GM21528 (cell line): ENCODE measurements around the gene SMIM20.
A peak's percentile ranks its signal among the peaks of the same experiment; 100 is the strongest.
"Not testable (repeated sequence)": the region's sequence is repeated elsewhere in the genome, so short reads cannot be mapped to it uniquely, and the experiment has no call there.

ENCODE experiments used
- ATAC-seq: cut with Tn5 transposase; IDR thresholded peaks from one replicate; pipeline ENCODE4 v1.9.1; 2021; ENCODE audit warnings: mild to moderate bottlenecking, moderate library complexity; ENCODE audit not compliant: unreplicated experiment, low FRiP score

SMIM20 gene

DNA sequence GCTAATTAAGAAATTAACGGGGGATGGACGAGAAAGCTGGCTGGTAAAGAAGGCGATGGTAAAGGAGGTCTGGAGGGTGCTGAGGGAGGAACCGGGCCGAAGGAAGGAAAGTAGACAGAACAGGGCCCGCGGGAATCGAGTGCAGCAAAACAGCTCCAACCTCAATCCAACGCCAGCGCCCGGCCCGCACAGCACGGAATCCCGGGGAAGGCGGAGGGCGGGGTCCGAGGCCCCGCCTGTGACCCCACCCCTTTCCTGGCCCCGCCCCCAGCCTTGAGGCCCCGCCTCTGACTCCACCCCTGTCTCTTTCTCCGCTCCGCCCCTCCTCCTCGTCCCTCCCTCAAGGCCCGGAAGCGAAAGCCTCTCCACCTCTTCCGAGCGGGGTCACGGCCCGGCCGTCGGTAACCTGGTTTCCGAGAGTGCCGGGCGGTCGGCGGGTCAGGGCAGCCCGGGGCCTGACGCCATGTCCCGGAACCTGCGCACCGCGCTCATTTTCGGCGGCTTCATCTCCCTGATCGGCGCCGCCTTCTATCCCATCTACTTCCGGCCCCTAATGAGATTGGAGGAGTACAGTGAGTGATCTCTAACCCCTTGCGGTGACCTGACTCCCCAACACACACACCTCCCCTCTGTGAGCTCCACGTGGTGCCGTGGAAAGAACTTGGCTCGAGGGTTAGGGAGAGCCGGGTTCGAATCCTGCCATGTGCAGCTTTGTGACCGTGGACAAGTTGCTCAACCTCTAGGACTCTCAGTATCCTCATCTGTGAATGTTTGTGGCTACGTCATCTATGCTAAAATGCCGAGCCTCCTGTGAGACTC is at the start of gene SMIM20:
Gene SMIM20 (plus strand): TSS at position 370 of the 819 bp plus-strand sequence. CDS start 94 bp downstream, at position 464.
- ATAC-seq: peak; percentile 92

GRCh38 chr4:25865586-25865985 is 48.4 kb upstream of the SMIM20 start:
- no peak for ATAC-seq

- ATAC-seq: not testable (repeated sequence)
Measured at GRCh38 chr4:25866401-25866800, 47.6 kb upstream of the SMIM20 start.

- ATAC-seq: no peak
Measured at GRCh38 chr4:25867781-25868294, 46.2 kb upstream of the SMIM20 start.

DNA sequence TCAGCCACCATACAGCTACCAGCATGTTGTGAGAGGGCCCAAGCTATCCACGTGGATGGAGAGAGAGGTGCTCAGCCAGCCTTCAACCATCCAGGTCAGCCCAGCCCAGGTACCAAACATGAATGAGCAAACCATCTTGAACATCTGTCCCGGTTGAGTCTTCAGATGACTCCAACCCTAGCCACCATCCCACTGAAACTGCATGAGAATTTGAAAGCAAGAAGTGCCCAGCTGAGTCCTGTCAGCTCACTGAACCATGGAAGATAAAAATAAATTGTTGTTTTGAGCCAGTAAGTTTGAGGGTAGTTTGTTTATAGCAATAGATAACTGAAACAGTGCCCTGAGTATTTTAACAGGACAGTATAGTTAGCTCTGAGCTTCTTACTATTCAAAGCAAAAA is 43.9 kb upstream of the SMIM20 start:
- peak; percentile 59 for ATAC-seq

- ATAC-seq: no peak
Measured at GRCh38 chr4:25872851-25873631, 41.0 kb upstream of the SMIM20 start.

DNA sequence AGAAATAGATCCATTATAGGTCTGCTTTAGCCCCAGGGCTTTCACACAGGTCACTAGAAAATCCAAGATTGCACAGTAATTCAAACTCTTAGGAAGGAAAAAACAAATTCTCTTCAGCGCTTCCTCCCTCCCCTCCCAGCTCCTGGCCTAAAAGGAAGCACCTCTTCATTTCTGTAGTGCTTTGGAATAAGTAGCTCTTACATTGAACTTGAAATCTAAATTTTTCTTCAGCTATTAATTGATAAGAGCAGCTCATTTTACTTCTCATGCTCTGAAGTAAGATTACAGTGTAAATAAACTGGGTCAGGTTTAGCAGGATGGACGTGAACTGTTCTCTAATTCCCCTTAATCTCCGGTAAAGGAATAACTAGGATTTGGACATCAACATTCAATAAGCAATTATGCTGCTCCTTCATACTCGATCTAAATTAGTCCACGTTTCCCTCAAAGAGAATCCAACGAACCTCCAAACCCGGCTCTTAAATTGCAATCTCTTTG is 40.3 kb upstream of the SMIM20 start:
- ATAC-seq: no peak

- ATAC-seq: peak; percentile 45
Measured at GRCh38 chr4:25874655-25875054, 39.4 kb upstream of the SMIM20 start.

GRCh38 chr4:25875281-25875745 is 38.7 kb upstream of the SMIM20 start:
- ATAC-seq: no peak

GRCh38 chr4:25878676-25879075 is 35.3 kb upstream of the SMIM20 start:
- ATAC-seq: no peak

DNA sequence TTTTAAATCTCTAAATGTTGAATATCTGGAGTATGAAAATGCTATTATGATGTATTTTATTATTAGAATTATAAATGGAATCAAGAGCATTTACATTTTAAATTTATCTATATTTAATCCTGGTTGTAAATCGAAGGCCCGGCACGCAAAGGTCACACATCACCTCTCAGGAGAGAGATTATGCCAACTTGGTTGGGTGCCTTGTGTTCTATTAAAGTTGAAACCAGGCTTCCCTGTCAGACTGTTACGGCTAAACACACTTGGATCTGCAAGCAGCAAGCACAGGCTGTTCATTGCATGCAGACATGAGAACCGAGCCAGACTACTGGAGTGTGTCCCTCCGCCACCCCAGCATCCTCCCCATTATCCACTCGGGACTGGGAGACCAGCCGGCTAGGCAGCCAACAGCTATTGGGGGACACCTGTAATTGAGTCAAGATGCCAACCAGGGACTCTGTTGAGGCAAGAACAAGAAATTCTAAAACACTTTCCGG is 34.9 kb upstream of the SMIM20 start:
- no peak for ATAC-seq

GRCh38 chr4:25879587-25879986 is 34.4 kb upstream of the SMIM20 start:
- no peak for ATAC-seq

GRCh38 chr4:25879991-25880651 is 33.9 kb upstream of the SMIM20 start:
- peak; percentile 50 for ATAC-seq

GRCh38 chr4:25881193-25881592 is 32.8 kb upstream of the SMIM20 start:
- ATAC-seq: no peak

DNA sequence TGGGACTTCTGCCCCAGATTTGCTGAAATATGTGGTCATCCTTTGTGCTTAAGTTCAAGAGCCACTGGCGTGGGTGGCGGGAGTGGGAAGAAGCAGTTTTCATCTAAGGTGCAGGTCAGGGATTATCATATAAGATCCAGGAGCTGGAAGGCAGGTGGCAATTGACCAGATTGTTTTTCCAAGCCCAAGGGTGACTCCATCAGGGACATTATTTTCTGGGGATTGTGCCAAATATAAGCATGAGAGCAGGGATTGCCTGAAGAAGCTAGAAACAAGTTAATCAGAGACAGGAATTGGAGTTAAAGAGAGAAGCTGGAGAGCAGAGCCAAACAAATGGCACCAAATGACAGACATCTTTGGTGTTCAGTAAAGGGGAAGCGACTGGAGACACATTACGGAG is 31.8 kb upstream of the SMIM20 start:
- no peak for ATAC-seq

DNA sequence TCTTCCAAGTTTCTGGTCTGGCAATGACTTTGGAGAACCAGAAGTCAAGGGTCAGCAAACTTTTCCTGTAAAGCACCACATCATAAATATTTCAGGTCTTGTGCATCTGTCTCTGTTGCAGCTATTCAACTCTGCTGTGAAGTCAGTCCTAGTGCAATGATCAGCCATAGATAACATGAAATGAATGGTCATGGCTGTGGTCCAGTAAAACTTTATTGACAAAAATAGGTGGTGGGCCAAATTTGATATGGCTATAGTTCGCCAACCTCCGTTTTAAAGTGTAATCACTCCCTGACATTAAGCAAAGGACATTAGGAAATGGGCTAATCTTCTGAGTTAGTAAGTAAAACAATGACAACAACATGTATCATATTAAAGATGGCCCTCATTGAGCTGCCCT is 30.5 kb upstream of the SMIM20 start:
- ATAC-seq: no peak

- no peak for ATAC-seq
Measured at GRCh38 chr4:25884031-25884782, 29.8 kb upstream of the SMIM20 start.

- ATAC-seq: no peak
Measured at GRCh38 chr4:25888781-25889180, 25.2 kb upstream of the SMIM20 start.

DNA sequence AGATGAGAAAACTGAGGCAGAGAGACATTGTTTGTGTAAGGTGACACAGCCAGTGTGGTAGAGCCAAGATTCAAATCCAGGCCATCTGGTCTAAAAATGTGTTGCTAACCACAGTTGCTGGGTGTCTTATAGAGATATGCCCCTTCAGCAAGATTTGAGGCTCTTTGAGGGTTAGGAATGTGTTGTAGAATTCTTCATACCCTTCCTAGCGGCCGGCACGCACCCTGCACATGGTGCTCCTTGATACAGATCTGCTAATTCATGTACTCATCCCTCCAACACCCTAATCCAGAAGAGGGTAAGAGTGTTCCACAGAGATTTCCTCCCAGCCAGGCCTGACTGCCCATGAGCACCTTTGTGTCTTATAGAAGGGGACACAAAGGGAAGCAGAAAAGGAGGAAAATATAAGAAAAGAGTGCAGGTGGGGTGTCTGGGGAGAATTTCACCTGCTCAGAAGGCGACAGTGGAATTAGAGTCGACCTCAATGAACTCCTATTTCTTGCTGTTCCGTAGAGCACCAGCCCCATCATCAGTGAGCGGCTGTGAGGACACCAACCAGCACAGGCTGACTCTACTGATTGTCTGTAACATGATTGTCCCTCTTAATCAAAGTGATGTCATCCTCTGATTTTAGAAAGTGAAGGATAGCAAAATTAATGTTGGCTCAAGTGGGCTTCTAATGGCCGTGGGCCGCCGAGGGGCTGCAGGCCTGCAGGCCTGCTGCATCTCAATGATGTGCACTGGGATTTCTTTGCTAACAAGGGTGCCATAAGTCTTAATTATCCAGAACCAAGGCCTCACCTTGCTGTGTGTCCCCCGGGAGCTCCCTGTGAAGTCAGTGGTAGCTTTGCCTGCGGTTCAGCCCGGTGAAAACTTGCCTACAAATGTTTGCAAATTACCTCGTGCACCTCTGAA is 24.2 kb upstream of the SMIM20 start:
- no peak for ATAC-seq
